Activated CD8-positive, alpha-beta memory T cell treated with anti-CD3 and anti-CD28 coated beads, Interleukin-2, amount 50 U/mL, for 24 hours (primary cell): ENCODE results near the gene FBXL15.

ENCODE experiments used
- DNase-seq: peaks from one replicate; pipeline ENCODE4 v3.0.0-alpha.2; 2020; ENCODE audit errors: extremely low read depth

Gene FBXL15

GRCh38 chr10:102455893-102456471 is 35.3 kb downstream of the FBXL15 start:
- DNase-seq: no peak

- no peak for DNase-seq
These were observed 37.0 kb downstream of the FBXL15 start for GRCh38 chr10:102457591-102458150.

- DNase-seq: no peak
These were observed 38.0 kb downstream of the FBXL15 start for GRCh38 chr10:102458656-102459055.

- DNase-seq: no peak
These were observed 40.2 kb downstream of the FBXL15 start for GRCh38 chr10:102460836-102461186.

GRCh38 chr10:102461187-102462054 is 40.8 kb downstream of the FBXL15 start:
- DNase-seq: peak; percentile 85

- DNase-seq: no peak
These were observed 41.9 kb downstream of the FBXL15 start for GRCh38 chr10:102462512-102463054.

- no peak for DNase-seq
These were observed 43.3 kb downstream of the FBXL15 start for GRCh38 chr10:102463983-102464382.

- no peak for DNase-seq
These were observed 44.8 kb downstream of the FBXL15 start for GRCh38 chr10:102465466-102465865.

- DNase-seq: no peak
These were observed 46.7 kb downstream of the FBXL15 start for GRCh38 chr10:102467318-102467717.

GRCh38 chr10:102467971-102468438 is 47.4 kb downstream of the FBXL15 start:
- DNase-seq: no peak

- no peak for DNase-seq
These were observed 48.0 kb downstream of the FBXL15 start for GRCh38 chr10:102468683-102469082.

- no peak for DNase-seq
These were observed 50.2 kb downstream of the FBXL15 start for GRCh38 chr10:102470579-102471546.
